ENCODE measurements around the gene CD8B2. TPM values are rescaled to one million over a fixed set of nuclear protein-coding genes. Genes with fewer than 3 reads are reported as not detected.

Gene CD8B2
- total and polyA plus RNA-seq, 2 experiments from 2014 or later = not detected

DNA sequence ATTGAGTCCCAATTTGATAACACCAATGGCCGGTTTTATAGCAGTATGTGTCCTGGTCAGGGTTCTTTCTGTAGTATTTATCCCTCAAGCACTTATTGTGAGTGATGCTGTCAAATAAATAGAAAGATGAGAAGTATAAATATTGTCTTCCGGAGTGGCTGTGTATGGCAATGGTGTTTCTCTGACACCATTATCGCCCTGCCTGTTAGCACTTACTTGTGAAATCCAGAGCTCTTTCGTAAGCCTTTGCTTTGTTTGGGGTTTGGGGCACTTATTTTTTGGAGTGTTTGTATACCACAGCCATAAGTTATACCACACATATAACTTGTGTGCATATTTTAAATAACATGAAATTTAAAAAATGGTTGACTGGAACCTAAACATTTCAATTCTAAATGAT lies 29.3 kb downstream of the CD8B2 start:
- DNase-seq (ENCODE audit: low read depth in 1 of 2, low spot score in 1 of 2) = no peak
- H3K9me3 ChIP-seq (ENCODE audit: low read depth) = no peaks in the 10 kb centered on the region
- H3K4me3 ChIP-seq = no peak overlapping the region
- H3K27ac ChIP-seq = no peak overlapping the region
- H3K4me1 ChIP-seq (ENCODE audit: low read depth) = no peaks in the 10 kb centered on the region
- TF ChIP-seq, protein P1, sequence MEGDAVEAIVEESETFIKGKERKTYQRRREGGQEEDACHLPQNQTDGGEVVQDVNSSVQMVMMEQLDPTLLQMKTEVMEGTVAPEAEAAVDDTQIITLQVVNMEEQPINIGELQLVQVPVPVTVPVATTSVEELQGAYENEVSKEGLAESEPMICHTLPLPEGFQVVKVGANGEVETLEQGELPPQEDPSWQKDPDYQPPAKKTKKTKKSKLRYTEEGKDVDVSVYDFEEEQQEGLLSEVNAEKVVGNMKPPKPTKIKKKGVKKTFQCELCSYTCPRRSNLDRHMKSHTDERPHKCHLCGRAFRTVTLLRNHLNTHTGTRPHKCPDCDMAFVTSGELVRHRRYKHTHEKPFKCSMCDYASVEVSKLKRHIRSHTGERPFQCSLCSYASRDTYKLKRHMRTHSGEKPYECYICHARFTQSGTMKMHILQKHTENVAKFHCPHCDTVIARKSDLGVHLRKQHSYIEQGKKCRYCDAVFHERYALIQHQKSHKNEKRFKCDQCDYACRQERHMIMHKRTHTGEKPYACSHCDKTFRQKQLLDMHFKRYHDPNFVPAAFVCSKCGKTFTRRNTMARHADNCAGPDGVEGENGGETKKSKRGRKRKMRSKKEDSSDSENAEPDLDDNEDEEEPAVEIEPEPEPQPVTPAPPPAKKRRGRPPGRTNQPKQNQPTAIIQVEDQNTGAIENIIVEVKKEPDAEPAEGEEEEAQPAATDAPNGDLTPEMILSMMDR (IDR thresholded peaks at IDR 0.05; ENCODE audit: low read depth, low read length) = no peak
- no peaks in the 10 kb centered on the region for H3K27me3 ChIP-seq
- no peaks in the 10 kb centered on the region for H3K36me3 ChIP-seq

DNA sequence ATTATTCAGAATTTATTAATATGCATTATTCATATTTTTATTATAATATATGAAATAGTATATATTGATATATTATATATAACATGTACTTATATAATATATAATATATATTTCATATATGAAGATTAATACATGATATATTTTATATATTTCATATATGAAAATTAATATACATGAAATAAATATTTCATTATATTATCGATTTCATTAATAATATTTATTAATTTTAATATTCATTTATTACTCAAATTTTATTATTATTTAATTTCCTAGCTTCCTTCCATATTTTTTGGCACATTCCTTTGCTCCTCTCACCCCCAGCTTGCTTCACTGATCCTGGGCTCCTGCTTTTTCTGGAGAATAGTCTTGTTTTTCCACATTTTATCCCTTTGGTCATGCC lies 29.7 kb downstream of the CD8B2 start:
- TF ChIP-seq, protein P1 (IDR thresholded peaks at IDR 0.05; ENCODE audit: low read depth, low read length) = no peak
- Histone ChIP-seq H3K27ac (no peak overlapping the region), H3K4me1 (ENCODE audit: low read depth) (no peaks in the 10 kb centered on the region), H3K9me3 (ENCODE audit: low read depth) (no peaks in the 10 kb centered on the region), H3K27me3 (no peaks in the 10 kb centered on the region), H3K36me3 (no peaks in the 10 kb centered on the region), H3K4me3 (no peak overlapping the region)
- no peak for DNase-seq (ENCODE audit: low read depth in 1 of 2, low spot score in 1 of 2)

DNA sequence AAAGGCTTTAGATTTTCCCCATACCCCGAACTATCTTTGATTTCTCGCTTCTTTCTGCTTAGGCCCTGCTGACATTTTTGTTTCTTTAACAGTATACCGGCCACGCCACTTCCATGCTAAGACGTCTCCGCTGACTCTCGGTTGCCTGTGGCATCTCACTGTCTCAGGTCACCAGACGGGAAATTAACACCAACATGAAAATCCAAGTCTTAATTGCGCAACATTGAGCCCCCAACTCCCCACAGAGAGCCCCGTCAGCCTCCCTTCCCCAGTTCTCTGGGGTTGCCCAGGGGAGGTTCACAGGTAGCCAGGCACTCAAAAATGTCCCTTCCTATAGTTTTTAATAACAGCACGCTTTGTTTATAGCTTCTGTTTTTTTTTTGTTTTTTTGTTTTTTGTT lies 30.2 kb downstream of the CD8B2 start:
- Histone ChIP-seq H3K4me3 (no peak overlapping the region), H3K27ac (no peak overlapping the region), H3K9me3 (ENCODE audit: low read depth) (no peaks in the 10 kb centered on the region), H3K27me3 (no peaks in the 10 kb centered on the region), H3K36me3 (no peaks in the 10 kb centered on the region), H3K4me1 (ENCODE audit: low read depth) (no peaks in the 10 kb centered on the region)
- no peak for DNase-seq (ENCODE audit: low read depth in 1 of 2, low spot score in 1 of 2)
- TF ChIP-seq, protein P1 (IDR thresholded peaks at IDR 0.05; ENCODE audit: low read depth, low read length) = no peak

DNA sequence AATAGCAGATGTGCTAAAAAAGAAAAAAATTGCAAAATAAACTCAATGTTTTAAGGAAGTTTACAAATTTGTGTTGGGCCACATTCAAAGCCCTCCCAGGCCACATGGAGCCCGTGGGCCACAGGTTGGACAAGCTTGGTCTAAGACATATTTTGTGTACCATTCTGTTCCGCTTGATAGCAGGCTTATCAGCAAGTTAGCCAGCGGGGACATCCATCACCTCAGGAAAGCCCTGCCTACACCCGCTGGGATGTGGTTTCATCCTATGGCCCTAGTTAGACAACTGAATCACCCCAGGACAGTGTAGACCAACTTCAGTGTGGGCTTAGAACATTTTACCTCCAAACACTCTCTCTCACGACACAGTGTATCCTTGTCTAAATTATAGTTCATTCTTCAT lies 32.6 kb downstream of the CD8B2 start:
- TF ChIP-seq, protein P1 (IDR thresholded peaks at IDR 0.05; ENCODE audit: low read depth, low read length) = no peak
- Histone ChIP-seq H3K36me3 (no peaks in the 10 kb centered on the region), H3K27me3 (no peaks in the 10 kb centered on the region), H3K27ac (no peak overlapping the region), H3K4me3 (no peak overlapping the region), H3K9me3 (ENCODE audit: low read depth) (no peaks in the 10 kb centered on the region), H3K4me1 (ENCODE audit: low read depth) (no peaks in the 10 kb centered on the region)
- no peak for DNase-seq (ENCODE audit: low read depth in 1 of 2, low spot score in 1 of 2)

DNA sequence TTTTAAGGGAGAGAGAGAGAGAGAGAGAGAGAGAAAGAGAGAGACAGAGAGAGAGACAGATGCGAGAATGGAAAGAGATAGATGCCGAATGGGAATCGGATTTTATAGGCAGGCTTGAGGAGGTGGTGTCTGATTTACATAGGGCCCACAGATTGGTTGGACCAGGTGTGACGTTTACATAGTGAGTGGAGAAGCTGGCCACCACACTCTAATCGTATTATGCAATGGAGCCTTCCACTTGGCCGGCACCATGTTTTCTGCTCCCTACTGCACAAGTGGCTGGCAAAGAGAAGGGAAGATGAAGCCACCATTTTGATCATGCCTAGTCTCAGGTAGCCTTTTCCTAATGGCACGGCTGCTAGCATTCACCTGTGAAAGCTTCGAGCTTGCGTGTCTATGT lies 33.9 kb downstream of the CD8B2 start:
- no peak overlapping the region for H3K4me3 ChIP-seq
- no peak for DNase-seq (ENCODE audit: low read depth in 1 of 2, low spot score in 1 of 2)
- H3K4me1 ChIP-seq (ENCODE audit: low read depth) = no peaks in the 10 kb centered on the region
- no peak overlapping the region for H3K27ac ChIP-seq
- no peaks in the 10 kb centered on the region for H3K36me3 ChIP-seq
- H3K27me3 ChIP-seq = no peaks in the 10 kb centered on the region
- H3K9me3 ChIP-seq (ENCODE audit: low read depth) = no peaks in the 10 kb centered on the region
- TF ChIP-seq, protein P1 (IDR thresholded peaks at IDR 0.05; ENCODE audit: low read depth, low read length) = no peak

Data from cardiac muscle cell (in vitro differentiated cells and primary cell).